Stimulated activated CD4-positive, alpha-beta T cell treated with anti-CD3 and anti-CD28 coated beads, Interleukin-12 subunit alpha, Interleukin-12 subunit beta, amount 100 ng/mL, for 24 hours (primary cell): ENCODE measurements around the gene CCDC201.
"Not testable (repeated sequence)": the region's sequence is repeated elsewhere in the genome, so short reads cannot be mapped to it uniquely, and the experiment has no call there.

Source experiments
- DNase-seq, 2 experiments: peaks; one replicate each; pipeline ENCODE4 v3.0.0-alpha.2; 2020; ENCODE audit warnings: low read depth in 2 of 2

Gene CCDC201

DNA sequence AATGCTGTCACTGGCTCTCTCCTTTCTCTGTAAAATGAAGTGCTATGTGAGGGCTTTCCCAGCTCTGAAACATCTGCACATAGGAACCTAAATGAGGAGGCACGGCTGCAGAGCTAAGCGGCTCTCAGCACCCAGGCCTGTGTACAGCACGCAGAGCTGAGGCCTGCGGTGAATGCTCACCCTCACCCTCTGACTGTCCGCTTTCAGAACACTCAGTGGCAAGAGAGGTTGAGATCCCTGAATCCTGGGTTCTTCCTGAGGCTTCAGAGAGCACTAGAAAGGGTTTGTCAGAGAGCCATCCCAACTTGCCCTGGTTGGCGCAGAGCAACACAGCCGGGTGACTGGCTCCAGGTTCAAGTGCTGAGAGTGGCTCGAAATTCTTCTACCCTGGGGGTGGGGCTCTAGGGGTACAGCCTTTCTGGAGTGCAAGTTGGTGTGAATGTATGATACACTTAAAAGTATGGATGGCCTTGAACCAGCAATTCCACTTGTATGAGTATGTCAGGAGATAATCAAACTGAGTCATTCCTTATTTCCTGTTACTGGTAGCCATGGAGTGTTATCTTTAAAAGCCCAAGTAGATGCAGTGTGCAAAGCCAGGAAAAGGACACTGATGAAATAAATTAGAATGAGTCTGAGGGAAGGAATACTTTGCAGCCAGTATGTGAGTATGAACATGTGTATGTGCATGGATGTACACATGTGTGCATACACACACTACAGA lies 1.7 kb upstream of the CCDC201 start:
- DNase-seq, result no peak

DNA sequence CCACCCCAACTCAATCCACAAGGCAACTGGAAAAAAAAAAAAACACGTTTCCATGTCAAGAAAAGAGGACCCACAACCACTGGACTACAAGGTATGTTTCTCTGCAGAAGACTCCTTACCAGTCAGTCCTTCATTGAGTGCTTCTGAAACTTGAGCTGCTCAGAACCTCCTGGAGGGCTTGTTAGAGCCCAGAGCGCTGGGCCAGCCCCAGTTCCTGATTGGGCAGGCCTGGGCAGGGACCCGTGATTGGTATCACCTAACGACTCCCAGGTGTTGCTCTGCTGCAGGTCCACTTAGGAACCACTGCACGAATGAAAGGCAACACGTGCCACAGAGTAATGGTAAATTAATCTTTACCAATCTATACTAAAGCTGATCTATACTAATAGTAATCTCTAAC lies 473 bp upstream of the CCDC201 start:
- DNase-seq, result no peak

- no peak for DNase-seq
Observed at GRCh38 chr7:45872116-45873034, 507 bp downstream of the CCDC201 start.

DNA sequence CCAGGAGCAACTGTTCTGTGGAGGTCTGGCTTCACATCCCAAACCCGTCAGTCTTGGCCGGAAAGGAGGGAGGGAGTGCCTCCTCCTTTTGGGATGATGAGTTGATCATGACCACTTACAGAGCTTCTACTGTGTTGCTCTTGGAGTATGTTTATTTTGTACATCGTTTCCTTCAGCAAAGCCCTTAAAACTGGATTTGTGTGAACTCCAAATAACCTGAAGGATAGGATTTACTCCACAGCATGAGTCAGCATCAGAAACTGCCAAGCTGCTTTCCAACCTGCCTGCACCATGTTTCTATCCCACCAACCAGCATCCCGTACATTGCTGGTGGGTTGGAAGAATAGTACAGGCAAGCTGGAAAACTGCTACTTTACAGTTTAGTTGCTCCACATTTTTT lies 3.5 kb downstream of the CCDC201 start:
- DNase-seq, result no peak

DNA sequence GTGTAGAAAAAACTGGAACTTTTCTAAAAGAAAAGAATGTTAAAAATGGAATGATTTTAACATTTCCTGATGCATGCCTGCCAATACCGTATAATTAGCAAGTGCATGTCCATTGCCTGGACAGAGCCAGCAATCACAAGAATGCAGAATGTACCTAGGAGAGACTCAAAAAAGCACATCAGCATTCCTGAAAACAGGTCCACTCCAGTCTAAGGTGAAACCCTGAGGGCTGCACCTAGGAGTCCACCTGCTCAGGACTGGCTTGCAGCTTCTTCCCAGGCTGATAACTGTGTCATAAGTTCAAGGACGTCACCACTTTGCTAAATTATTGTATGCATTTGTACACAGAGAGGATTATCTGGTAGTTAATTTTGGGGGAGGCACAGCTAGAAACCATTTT lies 5.4 kb downstream of the CCDC201 start:
- DNase-seq, result no peak

GRCh38 chr7:45865594-45866410 lies 7.1 kb downstream of the CCDC201 start:
- no peak for DNase-seq

DNA sequence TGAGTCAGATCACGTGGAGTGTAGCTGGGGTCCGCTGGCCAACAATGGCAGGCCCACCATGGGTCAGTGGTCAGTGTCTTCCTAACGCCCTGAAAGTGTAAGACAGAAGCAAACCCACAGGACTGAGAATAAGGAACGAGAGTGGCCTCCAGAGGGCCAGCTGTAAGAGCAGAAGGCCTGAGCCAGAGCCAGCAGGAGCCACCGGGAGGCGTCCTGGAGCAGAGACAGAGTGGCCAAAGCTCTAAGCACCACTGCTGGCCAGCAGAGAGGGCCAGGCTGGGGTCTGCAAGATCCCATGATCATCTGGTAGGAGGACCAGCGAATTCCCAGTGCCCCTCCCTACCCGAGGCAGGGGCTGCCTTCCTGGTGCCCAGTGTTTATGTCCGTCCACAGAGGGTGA lies 9.2 kb downstream of the CCDC201 start:
- DNase-seq, result no peak

DNA sequence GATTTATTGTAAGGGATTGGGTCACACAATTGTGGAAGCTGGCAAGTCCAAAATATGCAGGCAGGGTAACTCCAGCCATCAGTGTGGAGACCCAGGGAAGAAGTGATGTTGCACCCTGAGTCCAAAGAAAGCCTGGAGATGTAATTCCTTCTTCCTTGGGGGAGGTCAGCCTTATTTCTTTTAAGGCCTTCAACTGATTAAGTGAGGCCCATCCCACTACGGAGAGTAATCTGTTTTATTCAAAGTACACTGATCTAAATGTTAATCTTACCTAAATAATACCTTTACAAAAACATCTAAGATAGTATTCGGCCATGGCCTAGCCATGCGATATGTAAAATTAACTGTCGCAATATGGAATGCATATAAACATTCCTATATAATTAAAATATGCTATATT lies 16.0 kb downstream of the CCDC201 start:
- DNase-seq, result not testable (repeated sequence)

GRCh38 chr7:45855680-45856079 lies 17.2 kb downstream of the CCDC201 start:
- DNase-seq, result not testable (repeated sequence)

- not testable (repeated sequence) for DNase-seq
Observed at GRCh38 chr7:45853491-45853890, 19.4 kb downstream of the CCDC201 start.

- not testable (repeated sequence) for DNase-seq
Observed at GRCh38 chr7:45852984-45853383, 19.9 kb downstream of the CCDC201 start.

- DNase-seq, result not testable (repeated sequence)
Observed at GRCh38 chr7:45848734-45849133, 24.1 kb downstream of the CCDC201 start.

GRCh38 chr7:45846536-45846935 lies 26.3 kb downstream of the CCDC201 start:
- not testable (repeated sequence) for DNase-seq

GRCh38 chr7:45841926-45842717 lies 30.8 kb downstream of the CCDC201 start:
- DNase-seq, result not testable (repeated sequence)

- not testable (repeated sequence) for DNase-seq
Observed at GRCh38 chr7:45838852-45839251, 34.0 kb downstream of the CCDC201 start.

DNA sequence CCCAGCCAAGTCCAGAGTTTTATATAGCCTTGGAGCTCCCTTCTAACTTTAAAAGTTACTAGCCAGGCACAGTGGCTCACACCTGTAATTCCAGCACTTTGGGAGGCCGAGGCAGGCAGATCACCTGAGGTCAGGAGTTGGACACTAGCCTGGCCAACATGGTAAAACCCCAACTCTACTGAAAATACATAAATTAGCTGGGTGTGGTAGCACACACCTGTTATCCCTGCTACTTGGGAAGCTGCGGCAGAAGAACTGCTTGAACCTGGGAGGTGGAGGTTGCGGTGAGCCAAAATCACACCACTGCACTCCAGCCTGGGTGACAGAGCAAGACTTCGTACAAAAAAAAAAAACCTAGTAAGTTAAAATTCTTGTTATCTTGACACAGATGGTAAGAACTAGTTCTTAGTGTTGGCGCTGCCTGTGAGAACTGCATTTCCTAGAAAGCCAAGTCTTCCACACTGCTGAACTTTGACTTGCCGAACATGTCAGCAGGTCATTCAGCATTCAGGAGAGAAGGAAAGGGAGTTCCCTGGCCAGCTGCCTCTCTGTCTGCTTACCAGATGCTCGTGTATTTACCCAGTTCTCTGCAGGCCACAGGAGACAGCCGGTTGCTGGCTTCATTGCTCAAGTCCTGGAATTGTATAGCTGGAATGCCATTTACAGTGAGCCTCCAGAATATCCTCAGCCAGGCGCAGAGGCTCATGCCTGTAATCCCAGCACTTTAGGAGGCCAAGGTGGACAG lies 40.3 kb downstream of the CCDC201 start:
- not testable (repeated sequence) for DNase-seq

DNA sequence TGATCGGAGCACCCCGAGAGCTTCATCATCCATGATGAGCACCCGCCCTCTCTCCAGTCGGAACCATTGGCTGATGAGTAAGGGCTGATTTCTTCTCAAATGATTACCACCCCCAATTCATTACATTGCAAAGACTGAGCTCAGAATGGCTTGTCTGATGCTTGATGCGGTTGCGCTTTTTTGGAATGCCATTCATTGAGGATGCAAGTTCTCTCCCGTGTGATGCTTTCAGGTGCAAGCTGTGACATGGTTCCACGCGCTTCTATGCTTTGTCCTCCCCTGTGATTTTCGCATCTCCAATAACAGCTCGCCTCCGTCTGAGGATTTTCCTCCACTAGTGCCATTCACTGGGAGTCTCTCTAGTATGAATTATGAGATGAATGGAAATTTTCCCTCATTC lies 43.0 kb downstream of the CCDC201 start:
- not testable (repeated sequence) for DNase-seq

- DNase-seq, result not testable (repeated sequence)
Observed at GRCh38 chr7:45827731-45828130, 45.2 kb downstream of the CCDC201 start.

- DNase-seq, result not testable (repeated sequence)
Observed at GRCh38 chr7:45826550-45826949, 46.3 kb downstream of the CCDC201 start.

DNA sequence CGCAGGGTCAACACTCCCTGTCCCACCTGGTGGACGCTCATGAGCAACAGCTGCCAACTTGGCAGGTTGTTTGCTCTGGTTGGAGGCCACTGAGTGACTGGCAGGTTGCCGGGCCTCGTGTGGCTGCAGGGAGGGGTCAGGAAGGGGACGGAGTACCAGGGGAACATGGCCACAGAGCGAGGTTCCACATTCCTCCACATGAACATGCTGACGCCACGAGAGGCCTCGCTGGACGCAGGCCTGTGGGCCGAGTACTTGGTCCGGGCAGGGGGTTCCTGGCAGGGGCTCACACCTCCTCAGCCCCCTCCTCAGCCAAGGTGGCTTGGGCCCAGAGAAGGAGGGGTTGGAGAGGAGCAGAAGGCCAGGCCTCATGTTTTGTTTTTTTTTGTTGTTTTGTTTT lies 54.1 kb downstream of the CCDC201 start:
- not testable (repeated sequence) for DNase-seq
